ENCODE data around the gene MRGPRD.
"Not testable (repeated sequence)": the region's sequence is repeated elsewhere in the genome, so short reads cannot be mapped to it uniquely, and the experiment has no call there.

Gene MRGPRD

GRCh38 chr11:68977781-68978625 lies 2.8 kb downstream of the MRGPRD start:
- WGBS (ENCODE audit: insufficient coverage, insufficient read length): no CpG with 5 or more reads among the region's 14 CpGs
- Histone ChIP-seq H3K4me3 (ENCODE audit: low read length) (no peak overlapping the region), H3K27ac (ENCODE audit: low read length) (no peak overlapping the region), H3K36me3 (ENCODE audit: control insufficient read depth, insufficient read depth, low read length) (no peaks in the 10 kb centered on the region), H3K4me1 (ENCODE audit: control insufficient read depth, insufficient read depth, low read length) (no peaks in the 10 kb centered on the region; the same call in 1 of the 2 replicates), H3K9me3 (ENCODE audit: control insufficient read depth, insufficient read depth, low read length) (peaks cover 2% of the 10 kb centered on the region; the same call in 1 of the 2 replicates), H3K27me3 (ENCODE audit: control insufficient read depth, insufficient read depth, low read length) (peaks cover 2% of the 10 kb centered on the region; the same call in 1 of the 2 replicates)
- DNase-seq (ENCODE audit: low read depth, low spot score): no peak

- H3K9me3 ChIP-seq (ENCODE audit: control insufficient read depth, insufficient read depth, low read length): peaks cover 2% of the 10 kb centered on the region; the same call in 1 of the 2 replicates
- H3K4me1 ChIP-seq (ENCODE audit: control insufficient read depth, insufficient read depth, low read length): no peaks in the 10 kb centered on the region; the same call in 1 of the 2 replicates
- no peaks in the 10 kb centered on the region for H3K36me3 ChIP-seq (ENCODE audit: control insufficient read depth, insufficient read depth, low read length)
- no CpG with 5 or more reads among the region's 4 CpGs for WGBS (ENCODE audit: insufficient coverage, insufficient read length)
- no peak for DNase-seq (ENCODE audit: low read depth, low spot score)
- H3K4me3 ChIP-seq (ENCODE audit: low read length): no peak overlapping the region
- peaks cover 2% of the 10 kb centered on the region; the same call in 1 of the 2 replicates for H3K27me3 ChIP-seq (ENCODE audit: control insufficient read depth, insufficient read depth, low read length)
- no peak overlapping the region for H3K27ac ChIP-seq (ENCODE audit: low read length)
Measured at GRCh38 chr11:68976563-68976962, 4.2 kb downstream of the MRGPRD start.

- Histone ChIP-seq H3K4me3 (ENCODE audit: low read length) (no peak overlapping the region), H3K27ac (ENCODE audit: low read length) (no peak overlapping the region), H3K36me3 (ENCODE audit: control insufficient read depth, insufficient read depth, low read length) (no peaks in the 10 kb centered on the region), H3K9me3 (ENCODE audit: control insufficient read depth, insufficient read depth, low read length) (peaks cover 2% of the 10 kb centered on the region; the same call in 1 of the 2 replicates), H3K4me1 (ENCODE audit: control insufficient read depth, insufficient read depth, low read length) (no peaks in the 10 kb centered on the region; the same call in 1 of the 2 replicates), H3K27me3 (ENCODE audit: control insufficient read depth, insufficient read depth, low read length) (peaks cover 2% of the 10 kb centered on the region; the same call in 1 of the 2 replicates)
- DNase-seq (ENCODE audit: low read depth, low spot score): no peak
- no CpG with 5 or more reads among the region's 4 CpGs for WGBS (ENCODE audit: insufficient coverage, insufficient read length)
Measured at GRCh38 chr11:68976095-68976494, 4.7 kb downstream of the MRGPRD start.

- Histone ChIP-seq H3K4me1 (ENCODE audit: control insufficient read depth, insufficient read depth, low read length) (no peaks in the 10 kb centered on the region; the same call in 1 of the 2 replicates), H3K27me3 (ENCODE audit: control insufficient read depth, insufficient read depth, low read length) (peaks cover 2% of the 10 kb centered on the region; the same call in 1 of the 2 replicates), H3K36me3 (ENCODE audit: control insufficient read depth, insufficient read depth, low read length) (no peaks in the 10 kb centered on the region), H3K4me3 (ENCODE audit: low read length) (no peak overlapping the region), H3K9me3 (ENCODE audit: control insufficient read depth, insufficient read depth, low read length) (peaks cover 2% of the 10 kb centered on the region; the same call in 1 of the 2 replicates), H3K27ac (ENCODE audit: low read length) (no peak overlapping the region)
- WGBS (ENCODE audit: insufficient coverage, insufficient read length): no CpG with 5 or more reads among the region's 23 CpGs
- DNase-seq (ENCODE audit: low read depth, low spot score): no peak
Measured at GRCh38 chr11:68974421-68975194, 6.2 kb downstream of the MRGPRD start.

GRCh38 chr11:68973706-68974105 lies 7.1 kb downstream of the MRGPRD start:
- not testable (repeated sequence) for H3K27me3 ChIP-seq (ENCODE audit: control insufficient read depth, insufficient read depth, low read length); H3K4me3 ChIP-seq (ENCODE audit: low read length); H3K36me3 ChIP-seq (ENCODE audit: control insufficient read depth, insufficient read depth, low read length); H3K4me1 ChIP-seq (ENCODE audit: control insufficient read depth, insufficient read depth, low read length); H3K27ac ChIP-seq (ENCODE audit: low read length); DNase-seq (ENCODE audit: low read depth, low spot score); H3K9me3 ChIP-seq (ENCODE audit: control insufficient read depth, insufficient read depth, low read length)
- no CpG with 5 or more reads among the region's 12 CpGs for WGBS (ENCODE audit: insufficient coverage, insufficient read length)

- Histone ChIP-seq H3K27me3 (ENCODE audit: control insufficient read depth, insufficient read depth, low read length) (peaks cover 2% of the 10 kb centered on the region; the same call in 1 of the 2 replicates), H3K36me3 (ENCODE audit: control insufficient read depth, insufficient read depth, low read length) (no peaks in the 10 kb centered on the region), H3K9me3 (ENCODE audit: control insufficient read depth, insufficient read depth, low read length) (peaks cover 2% of the 10 kb centered on the region; the same call in 1 of the 2 replicates), H3K4me1 (ENCODE audit: control insufficient read depth, insufficient read depth, low read length) (no peaks in the 10 kb centered on the region), H3K27ac (ENCODE audit: low read length) (no peak overlapping the region), H3K4me3 (ENCODE audit: low read length) (no peak overlapping the region)
- no CpG with 5 or more reads among the region's 4 CpGs for WGBS (ENCODE audit: insufficient coverage, insufficient read length)
- DNase-seq (ENCODE audit: low read depth, low spot score): no peak
Measured at GRCh38 chr11:68973219-68973618, 7.6 kb downstream of the MRGPRD start.

GRCh38 chr11:68970921-68971636 lies 9.7 kb downstream of the MRGPRD start:
- H3K27me3 ChIP-seq (ENCODE audit: control insufficient read depth, insufficient read depth, low read length): no peaks in the 10 kb centered on the region
- H3K4me3 ChIP-seq (ENCODE audit: low read length): no peak overlapping the region
- H3K4me1 ChIP-seq (ENCODE audit: control insufficient read depth, insufficient read depth, low read length): no peaks in the 10 kb centered on the region
- H3K27ac ChIP-seq (ENCODE audit: low read length): no peak overlapping the region
- H3K36me3 ChIP-seq (ENCODE audit: control insufficient read depth, insufficient read depth, low read length): no peaks in the 10 kb centered on the region
- H3K9me3 ChIP-seq (ENCODE audit: control insufficient read depth, insufficient read depth, low read length): peaks cover 2% of the 10 kb centered on the region; the same call in 1 of the 2 replicates
- no peak for DNase-seq (ENCODE audit: low read depth, low spot score)
- WGBS (ENCODE audit: insufficient coverage, insufficient read length): no CpG with 5 or more reads among the region's 8 CpGs

GRCh38 chr11:68969386-68969785 lies 11.4 kb downstream of the MRGPRD start:
- no peaks in the 10 kb centered on the region for H3K27me3 ChIP-seq (ENCODE audit: control insufficient read depth, insufficient read depth, low read length)
- no peak for DNase-seq (ENCODE audit: low read depth, low spot score)
- H3K36me3 ChIP-seq (ENCODE audit: control insufficient read depth, insufficient read depth, low read length): no peaks in the 10 kb centered on the region
- no CpG with 5 or more reads among the region's 8 CpGs for WGBS (ENCODE audit: insufficient coverage, insufficient read length)
- H3K9me3 ChIP-seq (ENCODE audit: control insufficient read depth, insufficient read depth, low read length): no peaks in the 10 kb centered on the region; the same call in 1 of the 2 replicates
- no peaks in the 10 kb centered on the region for H3K4me1 ChIP-seq (ENCODE audit: control insufficient read depth, insufficient read depth, low read length)
- no peak overlapping the region for H3K4me3 ChIP-seq (ENCODE audit: low read length)
- no peak overlapping the region for H3K27ac ChIP-seq (ENCODE audit: low read length)

- no peak for DNase-seq (ENCODE audit: low read depth, low spot score)
Measured at GRCh38 chr11:68968306-68969250, 12.2 kb downstream of the MRGPRD start.

More at GRCh38 chr11:68968306-68969250, 12.2 kb downstream of the MRGPRD start:
- no peak overlapping the region for H3K4me3 ChIP-seq (ENCODE audit: low read length)
- no CpG with 5 or more reads among the region's 29 CpGs for WGBS (ENCODE audit: insufficient coverage, insufficient read length)
- no peaks in the 10 kb centered on the region for H3K36me3 ChIP-seq (ENCODE audit: control insufficient read depth, insufficient read depth, low read length)
- no peaks in the 10 kb centered on the region for H3K9me3 ChIP-seq (ENCODE audit: control insufficient read depth, insufficient read depth, low read length)
- H3K27ac ChIP-seq (ENCODE audit: low read length): no peak overlapping the region
- H3K4me1 ChIP-seq (ENCODE audit: control insufficient read depth, insufficient read depth, low read length): no peaks in the 10 kb centered on the region
- no peaks in the 10 kb centered on the region for H3K27me3 ChIP-seq (ENCODE audit: control insufficient read depth, insufficient read depth, low read length)

All from iPS DF 6.9 (cell line).